SIG-M5 (cell line): Measurements from ENCODE around the gene GUCY1B1.

Experiments used
- DNase-seq: peaks from one replicate; lab custom pipeline; 2025; lab: John Stamatoyannopoulos, UW

GUCY1B1 gene

GRCh38 chr4:155799794-155800123, 40.9 kb downstream of the GUCY1B1 start:
- DNase-seq, result no peak

GRCh38 chr4:155800685-155801343, 42.0 kb downstream of the GUCY1B1 start:
- no peak for DNase-seq

- DNase-seq, result no peak
Observed at GRCh38 chr4:155802190-155802959, 43.6 kb downstream of the GUCY1B1 start.

- no peak for DNase-seq
Observed at GRCh38 chr4:155805016-155805415, 46.2 kb downstream of the GUCY1B1 start.

GRCh38 chr4:155807021-155807420, 48.2 kb downstream of the GUCY1B1 start:
- no peak for DNase-seq

- DNase-seq, result peak; percentile 30
Observed at GRCh38 chr4:155809835-155810234, 51.0 kb downstream of the GUCY1B1 start.

- no peak for DNase-seq
Observed at GRCh38 chr4:155811083-155811482, 52.3 kb downstream of the GUCY1B1 start.

- DNase-seq, result no peak
Observed at GRCh38 chr4:155818639-155819038, 59.8 kb downstream of the GUCY1B1 start.

- no peak for DNase-seq
Observed at GRCh38 chr4:155819066-155819465, 60.2 kb downstream of the GUCY1B1 start.

GRCh38 chr4:155820887-155821518, 62.2 kb downstream of the GUCY1B1 start:
- DNase-seq, result no peak

- DNase-seq, result no peak
Observed at GRCh38 chr4:155822572-155822971, 63.8 kb downstream of the GUCY1B1 start.

GRCh38 chr4:155828628-155829027, 69.8 kb downstream of the GUCY1B1 start:
- DNase-seq, result no peak

- DNase-seq, result no peak
Observed at GRCh38 chr4:155832664-155833063, 73.8 kb downstream of the GUCY1B1 start.

- DNase-seq, result no peak
Observed at GRCh38 chr4:155837203-155837796, 78.5 kb downstream of the GUCY1B1 start.

GRCh38 chr4:155842080-155842479, 83.3 kb downstream of the GUCY1B1 start:
- DNase-seq, result no peak

GRCh38 chr4:155846929-155847328, 88.1 kb downstream of the GUCY1B1 start:
- no peak for DNase-seq

- DNase-seq, result no peak
Observed at GRCh38 chr4:155849042-155849441, 90.2 kb downstream of the GUCY1B1 start.

GRCh38 chr4:155853189-155853588, 94.4 kb downstream of the GUCY1B1 start:
- no peak for DNase-seq

- no peak for DNase-seq
Observed at GRCh38 chr4:155854582-155855226, 95.9 kb downstream of the GUCY1B1 start.

GRCh38 chr4:155855897-155856296, 97.1 kb downstream of the GUCY1B1 start:
- DNase-seq, result no peak
